A549 treated with GW870086 at 1 μM for 4 hours (cell line): Measurements from ENCODE around the gene CUL1. TPM values are rescaled to one million over a fixed set of nuclear protein-coding genes. Genes with fewer than 3 reads are reported as not detected.

Experiments
- total RNA-seq: library from RNA; stranded (reverse); fragments of 200-300 nt; extraction: Qiagen RNA extraction; gene quantifications from 5 replicates; pipeline ENCODE4 v1.2.3, GENCODE V29; 2022; ENCODE audit warnings: low read depth

The CUL1 gene
- total RNA-seq, result 53.4 to 61.4 TPM (median 57.0 TPM) in 5 replicates

GRCh38 chr7:148698397-148699023, at the start of gene CUL1:
Gene CUL1, plus strand, starts transcription at chr7:148698903. Its CDS starts 31,220 bp downstream, at chr7:148730123.

Other genes starting within 250 kb of the CUL1 start
- gene C7orf33, start 108.1 kb upstream of the CUL1 start, total RNA-seq, result not detected in 5 replicates
- gene EZH2, start 185.4 kb downstream of the CUL1 start, total RNA-seq, result 19.1 to 22.7 TPM (median 21.7 TPM) in 5 replicates